GM18519 (cell line): ENCODE results near the gene CHRD.

ENCODE experiments used
- ATAC-seq: cut with Tn5 transposase; IDR thresholded peaks from one replicate; pipeline ENCODE4 v1.9.1; 2021; ENCODE audit warnings: mild to moderate bottlenecking, moderate library complexity; ENCODE audit not compliant: unreplicated experiment, low FRiP score

CHRD gene

DNA sequence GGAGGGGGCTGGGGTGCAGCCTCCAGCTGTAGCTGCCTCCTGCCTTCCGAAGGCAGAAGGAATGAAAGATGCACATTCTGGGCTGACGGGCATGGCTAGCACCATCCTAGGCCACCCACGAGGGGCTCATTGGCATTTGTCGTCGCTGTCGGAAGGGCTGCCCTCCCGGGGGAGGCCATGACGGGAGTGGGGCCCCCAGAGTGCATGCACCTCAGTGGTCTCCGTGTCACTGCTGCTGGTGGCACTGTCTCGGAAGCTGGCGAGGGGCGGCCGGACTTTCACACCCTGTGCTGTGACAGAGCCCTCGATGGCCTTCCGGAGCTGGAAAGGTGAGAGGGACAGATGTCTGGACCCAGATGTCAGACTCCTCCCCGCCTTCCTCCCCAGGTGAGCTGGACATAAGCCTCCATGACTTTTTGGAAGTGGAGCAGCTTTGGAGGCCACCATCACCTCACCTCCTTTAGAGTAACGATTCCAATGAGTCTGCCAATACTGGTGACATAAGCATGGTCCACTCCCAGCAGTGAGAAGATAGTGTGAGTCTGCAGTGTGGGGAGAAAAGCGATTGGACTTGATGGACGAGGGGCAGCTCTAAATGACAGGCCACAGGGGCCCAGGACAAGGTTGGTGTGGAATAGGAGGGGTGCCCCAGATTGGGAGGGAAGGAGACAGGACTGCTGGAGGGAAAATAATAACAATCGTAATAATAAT, 33.2 kb upstream of the CHRD start:
- ATAC-seq = no peak

DNA sequence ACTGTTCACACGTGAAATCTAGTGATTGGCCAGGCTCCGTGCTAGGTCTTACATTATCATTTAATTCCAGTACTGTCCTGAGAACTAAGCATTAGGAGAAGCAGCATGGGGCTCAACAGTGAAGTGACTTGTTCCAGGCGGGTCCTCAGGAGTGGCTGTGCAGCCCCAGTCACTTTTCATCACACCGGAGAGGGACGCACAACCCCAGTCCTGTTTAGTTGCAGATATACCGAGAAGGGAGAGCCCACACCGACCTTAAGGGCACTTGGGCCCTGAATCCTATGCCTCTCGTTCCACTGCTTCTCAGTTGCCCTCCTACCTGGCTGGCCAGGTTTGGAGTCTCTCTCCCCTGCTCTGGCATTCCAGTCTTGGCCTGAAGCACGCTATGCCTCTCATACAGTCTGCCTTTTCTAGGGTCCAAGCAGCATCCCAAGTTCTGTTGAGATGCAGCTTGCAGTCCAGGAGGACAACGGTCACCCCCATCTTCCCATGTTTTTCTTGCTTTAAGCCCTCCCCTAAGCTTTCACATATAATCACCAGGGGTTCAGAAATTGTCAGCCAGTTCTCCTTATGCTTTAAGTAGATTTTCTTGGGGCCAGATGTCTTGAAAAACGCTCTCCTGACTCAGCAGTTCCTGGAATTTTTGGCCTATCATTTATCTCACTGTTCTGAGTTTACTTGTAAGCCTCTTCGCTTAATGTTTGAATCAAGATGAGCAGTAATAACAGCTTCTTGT, 32.4 kb upstream of the CHRD start:
- ATAC-seq = no peak

DNA sequence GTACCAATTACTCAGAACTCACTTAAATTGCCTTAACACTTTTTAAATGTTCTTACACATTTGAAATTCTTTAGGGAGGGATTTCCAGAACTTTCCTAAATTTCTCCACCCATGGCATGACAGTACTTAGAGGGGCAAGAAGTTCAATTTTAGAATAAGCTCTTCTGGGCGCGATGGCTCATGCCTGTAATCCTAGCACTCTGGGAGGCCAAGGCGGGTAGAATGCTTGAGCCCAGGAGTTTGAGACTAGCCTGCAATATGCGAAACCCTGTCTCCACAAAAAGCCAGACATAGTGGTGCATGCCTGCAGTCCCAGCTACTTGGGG, 31.8 kb upstream of the CHRD start:
- ATAC-seq = no peak

DNA sequence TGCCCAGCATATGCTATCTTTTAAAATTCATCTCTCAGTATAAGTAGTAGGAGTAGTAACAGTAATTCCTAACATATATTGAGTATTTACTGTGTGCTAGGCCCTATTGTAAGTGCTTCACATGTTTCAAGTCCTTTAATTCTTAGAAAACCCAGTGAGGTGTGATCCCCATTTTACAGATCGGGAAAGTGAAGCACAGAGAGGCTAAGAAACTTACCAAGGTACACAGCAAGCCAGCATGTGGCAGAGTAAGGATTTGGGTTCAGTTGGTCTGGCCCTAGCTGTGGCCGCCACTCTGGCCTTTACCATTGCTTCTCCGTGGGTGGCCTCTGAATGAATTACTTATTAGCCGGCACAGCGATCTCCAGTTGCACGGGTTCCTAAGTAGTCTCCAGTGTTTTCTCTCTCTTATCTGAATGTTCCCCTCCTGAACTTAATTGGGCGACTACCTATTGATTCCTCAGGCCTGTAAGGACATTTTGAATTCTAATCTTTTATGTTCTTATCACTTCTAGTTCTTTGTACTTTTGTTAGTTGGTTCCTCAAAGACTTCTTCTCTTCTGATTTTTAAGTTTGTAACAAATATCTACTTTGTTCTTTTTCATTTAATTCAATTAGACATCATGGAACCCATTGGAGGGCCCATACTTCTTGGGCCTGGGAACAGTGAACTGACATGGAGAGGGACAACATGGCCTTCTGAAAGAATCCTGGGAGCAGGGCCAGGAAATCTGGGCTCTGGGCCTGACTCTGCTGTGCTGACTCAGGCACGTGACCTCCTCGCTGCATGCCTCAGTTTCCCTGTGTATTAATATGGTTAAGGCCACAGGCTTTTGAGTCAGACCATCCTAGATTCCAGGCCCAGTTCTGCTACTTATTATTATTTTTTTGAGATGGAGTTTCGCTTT, 30.0 kb upstream of the CHRD start:
- ATAC-seq = no peak

DNA sequence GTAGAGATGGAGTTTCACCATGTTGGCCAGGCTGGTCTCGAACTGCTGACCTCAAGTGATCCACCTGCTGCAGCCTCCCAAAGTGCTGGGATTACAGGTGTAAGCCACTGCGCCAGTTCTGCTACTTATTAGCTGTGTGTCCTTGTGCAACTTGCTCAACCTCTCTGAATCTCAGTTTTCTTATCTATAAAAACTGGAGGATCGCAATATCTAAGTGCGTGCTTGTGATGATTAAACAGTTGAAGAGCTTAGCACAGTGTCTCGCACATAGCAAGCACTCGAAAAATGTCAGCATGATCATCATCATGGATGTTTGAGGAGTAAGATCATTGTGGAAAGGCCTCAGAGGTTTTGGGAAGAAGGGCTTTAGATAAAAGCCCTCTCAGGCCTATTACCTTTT, 29.2 kb upstream of the CHRD start:
- no peak for ATAC-seq

DNA sequence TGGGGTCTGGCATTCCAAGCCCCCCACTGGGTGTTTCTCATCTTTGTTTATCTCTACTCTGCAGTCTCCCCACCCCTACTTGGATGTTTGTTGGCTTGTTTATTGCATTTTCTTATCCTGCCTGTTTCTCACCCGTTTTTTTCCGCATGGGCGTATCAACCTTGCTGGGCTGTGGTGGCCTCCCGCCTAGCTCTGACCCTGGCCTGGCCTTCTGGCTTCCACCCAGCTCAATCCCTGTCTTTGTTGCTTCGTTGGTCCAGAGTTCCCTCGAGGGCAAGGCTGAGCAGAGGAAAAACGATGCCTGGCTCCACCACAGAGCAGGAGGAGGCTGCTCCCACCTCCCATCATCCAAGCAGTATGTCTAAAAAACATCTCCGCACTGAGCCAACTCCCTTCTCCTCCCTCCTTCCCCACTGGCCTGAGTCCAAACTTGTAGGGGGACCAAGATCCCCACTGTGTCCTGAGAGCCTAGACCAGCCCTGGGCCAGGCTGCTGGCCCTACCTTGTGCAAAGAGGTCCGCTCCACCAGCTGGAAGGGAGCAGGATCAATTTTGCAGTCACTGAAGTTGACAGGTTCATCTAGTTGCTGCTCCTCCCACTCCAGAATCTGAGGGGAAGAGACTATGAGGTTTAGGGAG, 28.2 kb upstream of the CHRD start:
- ATAC-seq = no peak

DNA sequence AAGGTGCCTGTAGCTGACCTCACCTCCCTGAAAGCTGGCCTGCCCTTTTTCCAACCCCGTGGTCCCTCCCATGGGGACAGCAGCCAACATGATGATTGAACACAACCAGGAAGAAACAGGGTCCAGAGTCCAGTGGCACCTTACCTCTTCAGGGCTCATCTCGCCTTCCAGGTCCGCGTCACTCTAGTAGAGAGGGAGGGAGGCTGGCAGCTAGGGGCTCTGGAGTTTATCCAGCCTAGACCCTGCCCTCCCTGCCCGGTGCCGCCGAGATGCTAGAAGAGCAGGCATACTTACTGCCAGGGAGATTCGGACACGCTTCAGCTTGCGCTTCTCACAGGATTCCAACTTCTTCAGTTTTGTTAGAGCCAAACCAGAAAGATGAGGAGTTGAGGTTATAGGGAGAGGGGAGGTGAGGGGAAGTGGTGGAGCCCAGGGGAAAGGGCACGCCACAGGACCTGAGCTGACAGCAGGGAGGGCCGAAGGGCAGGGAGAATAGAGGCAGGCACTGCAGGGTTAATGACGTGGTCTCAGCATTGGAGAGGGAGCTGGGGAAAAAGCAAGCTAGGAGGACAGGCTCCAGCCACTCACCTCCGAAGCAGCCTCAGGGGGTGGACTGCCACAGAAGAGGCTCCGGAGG, 27.6 kb upstream of the CHRD start:
- ATAC-seq = no peak

DNA sequence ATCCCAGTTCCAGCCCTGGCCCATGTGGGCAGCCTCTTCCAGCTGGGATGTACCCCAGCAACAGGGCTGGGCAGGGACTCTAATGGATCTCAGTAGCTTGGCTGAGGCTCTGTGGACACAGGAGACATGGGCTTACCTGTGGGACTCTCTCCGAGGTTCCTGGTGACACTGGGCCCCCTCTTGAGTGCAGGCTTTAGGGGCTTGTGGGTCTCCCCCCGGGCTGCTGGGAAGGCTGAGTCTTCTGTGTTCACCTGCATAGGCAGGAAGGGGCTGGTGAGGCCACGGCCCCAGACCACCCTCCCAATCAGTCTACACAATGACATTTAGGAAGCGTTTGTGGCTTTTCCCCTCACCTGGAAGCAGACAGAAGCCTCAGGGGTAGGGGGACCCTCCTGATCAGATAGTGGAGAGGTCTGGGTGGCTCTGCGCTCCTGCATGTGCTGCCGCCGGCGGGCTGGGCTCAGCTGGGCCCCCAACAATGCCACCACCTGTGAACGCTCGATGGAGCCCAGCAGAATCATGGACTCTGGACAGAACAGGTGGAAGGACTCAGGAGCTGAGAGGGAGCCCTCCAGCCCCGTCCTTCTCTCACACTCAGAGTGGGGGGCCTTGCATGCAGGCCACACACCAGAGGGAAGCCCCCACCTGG, 26.8 kb upstream of the CHRD start:
- ATAC-seq = no peak

DNA sequence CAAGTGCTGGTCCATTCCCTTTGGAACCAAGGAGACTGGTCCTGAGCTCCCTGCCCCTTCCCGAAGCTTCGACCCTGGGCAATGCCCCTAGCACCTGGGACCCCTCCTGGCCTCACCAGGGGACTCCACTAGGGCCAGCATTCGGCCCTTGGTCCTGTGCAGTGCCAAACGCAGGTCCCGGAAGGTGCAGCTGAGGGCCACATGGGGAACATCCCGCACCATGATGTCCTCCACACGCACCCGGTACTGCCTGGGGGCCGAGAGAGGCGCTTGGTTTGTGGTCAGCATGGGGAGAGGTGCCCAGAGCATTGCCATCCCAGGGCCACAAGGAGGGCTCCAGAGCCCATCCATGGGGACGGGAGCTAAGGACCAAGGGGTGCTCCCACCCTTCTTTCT, 26.3 kb upstream of the CHRD start:
- ATAC-seq = no peak

DNA sequence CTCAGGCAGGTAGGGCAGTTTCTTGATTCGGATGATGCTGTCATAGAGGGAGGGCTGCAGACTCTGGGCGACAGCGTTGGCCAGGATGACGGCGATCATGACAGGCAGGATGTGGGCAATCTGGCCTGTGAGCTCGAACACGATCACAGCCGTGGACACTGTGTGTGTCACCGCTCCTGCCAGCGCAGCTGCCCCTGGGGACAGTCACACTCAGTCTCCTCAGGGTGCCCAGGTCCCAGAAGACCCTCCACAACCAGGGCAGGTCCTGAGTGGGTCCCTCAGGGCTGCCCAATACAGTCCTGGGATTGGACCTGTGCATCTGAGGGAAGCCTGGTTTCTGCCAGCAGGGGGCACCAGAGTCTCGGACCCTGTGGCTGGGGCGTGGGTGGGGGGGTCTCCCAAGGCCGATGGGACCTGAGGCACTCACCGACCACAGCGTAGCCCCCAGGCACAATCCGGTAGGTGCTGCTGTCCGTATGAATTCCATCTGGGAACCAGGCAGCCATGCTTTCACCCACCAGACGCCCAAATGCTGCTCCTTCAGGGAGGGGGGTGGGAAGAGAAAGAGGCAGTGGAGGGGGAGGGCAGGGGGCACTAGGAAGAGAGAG, 25.6 kb upstream of the CHRD start:
- no peak for ATAC-seq

DNA sequence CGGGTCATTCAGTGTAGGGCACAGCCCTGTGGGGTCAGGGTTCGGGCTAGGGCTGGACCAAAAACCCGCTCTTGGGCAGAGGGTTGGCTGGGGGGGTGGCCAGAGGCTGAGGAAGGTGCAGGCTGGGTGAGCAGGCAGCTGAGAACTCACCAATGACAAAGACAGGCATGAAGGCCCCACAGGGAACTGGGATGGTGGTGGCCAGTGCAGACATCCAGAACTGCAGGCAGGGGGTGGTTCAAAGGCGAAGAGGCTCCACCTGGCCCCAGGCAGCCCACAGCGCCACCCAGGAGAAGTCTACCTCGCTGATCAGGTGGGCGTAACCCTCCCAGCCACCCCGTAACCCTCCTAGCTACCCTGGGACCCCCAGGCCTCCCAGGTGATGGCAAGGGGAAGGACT, 25.1 kb upstream of the CHRD start:
- no peak for ATAC-seq

DNA sequence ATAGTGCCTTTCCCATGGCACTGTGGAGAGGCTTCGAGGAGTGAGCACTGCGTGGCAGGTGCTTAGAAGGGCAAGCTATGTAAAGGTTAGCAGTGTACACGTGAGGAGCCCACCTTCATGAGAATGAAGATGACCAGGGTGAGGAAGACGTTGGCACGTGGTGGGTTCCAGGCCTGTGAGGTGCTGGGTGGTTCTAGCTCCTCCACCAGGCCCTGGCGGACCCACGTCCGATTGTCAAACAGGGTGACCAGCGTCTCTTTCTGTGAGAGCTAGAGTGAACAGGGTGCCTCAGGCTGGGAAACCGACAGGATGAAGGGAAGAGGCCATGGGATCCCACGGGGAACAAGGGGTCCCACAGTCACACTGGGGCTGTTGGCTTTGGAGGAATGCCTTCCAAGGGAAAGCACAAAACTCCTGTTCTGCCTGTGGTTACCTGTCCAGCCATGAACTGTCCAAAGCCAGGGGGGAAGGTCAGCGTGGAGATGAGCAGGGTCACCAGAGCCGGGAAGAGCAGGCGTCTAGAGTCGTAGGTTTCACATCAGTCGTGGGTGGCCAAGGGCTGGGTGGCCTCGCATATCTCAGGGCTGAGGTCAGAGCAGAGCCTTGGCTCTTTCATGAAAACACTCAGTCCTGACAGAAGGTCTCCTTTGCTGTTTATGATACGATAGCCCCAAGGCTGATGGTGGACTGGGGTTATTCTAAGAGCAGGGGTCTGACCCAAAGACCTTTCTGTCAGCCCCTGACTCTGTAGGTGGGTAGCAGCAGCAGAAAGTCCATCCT, 24.4 kb upstream of the CHRD start:
- no peak for ATAC-seq

DNA sequence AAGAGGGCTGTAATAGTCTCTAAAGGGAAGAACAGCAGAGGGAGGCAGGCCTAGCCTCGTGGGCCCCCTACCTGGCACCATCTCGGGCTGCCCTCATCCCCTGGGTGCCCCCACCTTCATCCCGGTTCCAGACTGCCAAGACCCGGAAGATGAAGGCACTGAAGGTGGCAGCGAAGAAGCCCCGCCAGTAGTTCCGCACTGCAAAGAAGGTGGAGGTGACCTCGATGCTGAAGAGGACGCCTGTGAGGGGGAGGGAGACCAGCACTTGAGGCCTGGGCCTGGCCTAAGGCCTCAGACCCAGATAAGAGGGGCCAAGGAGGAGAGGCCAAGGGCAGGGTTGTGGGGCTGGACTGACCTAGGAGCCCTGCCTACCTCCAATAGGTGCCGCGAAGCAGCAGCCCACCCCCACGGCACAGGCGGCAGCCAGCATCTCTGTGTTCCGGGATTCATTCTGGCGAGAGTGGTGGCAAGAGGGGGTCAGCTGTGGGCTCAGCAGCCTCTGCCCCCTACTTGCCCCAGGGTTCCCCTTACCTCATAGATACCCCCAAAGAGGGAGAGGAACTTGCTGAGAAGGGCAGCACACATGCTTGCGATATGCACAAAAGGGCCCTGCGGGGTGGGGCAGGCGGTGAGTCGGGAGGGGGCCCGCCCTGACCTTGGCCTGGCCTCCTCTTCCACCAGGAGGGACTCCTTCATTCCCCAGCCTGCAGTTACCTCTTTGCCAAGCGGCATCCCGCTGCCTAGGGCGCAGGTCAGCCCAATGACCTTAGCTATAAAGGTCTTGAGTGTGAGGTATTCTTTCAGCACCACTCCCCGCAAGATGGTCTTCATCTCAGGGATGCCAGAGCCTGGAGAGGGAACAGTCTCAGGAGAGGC, 22.4 kb upstream of the CHRD start:
- ATAC-seq = no peak

DNA sequence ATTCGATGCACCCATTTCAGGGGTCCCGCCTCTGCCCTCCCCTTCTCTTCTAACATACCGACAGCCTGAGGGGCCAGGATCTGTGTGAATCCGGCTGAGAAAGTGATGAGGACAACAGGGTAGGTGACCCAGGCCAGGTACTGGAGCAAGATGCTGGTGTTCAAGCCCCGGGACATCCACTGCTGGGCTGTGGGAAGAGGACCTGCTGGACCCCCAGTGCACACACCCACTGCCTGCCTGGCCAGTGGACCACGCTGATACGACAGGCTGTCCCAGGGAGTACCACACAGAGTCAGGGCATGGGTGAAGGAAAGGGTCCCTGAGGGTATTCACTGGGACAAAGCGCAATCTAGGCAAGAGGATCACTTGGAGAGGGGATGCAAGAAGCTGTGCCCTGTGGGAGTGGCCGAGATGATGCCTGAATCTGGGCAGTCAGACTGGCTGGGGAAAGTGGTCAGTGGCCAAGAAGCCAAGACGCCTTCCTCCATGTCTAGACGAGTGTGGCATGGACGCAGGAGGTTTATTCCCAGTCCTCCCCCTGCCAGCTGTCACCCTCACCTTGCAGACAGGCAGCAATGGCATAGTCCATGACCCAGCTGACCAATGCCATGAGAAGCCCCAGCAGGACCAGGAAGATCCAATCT, 21.6 kb upstream of the CHRD start:
- no peak for ATAC-seq

DNA sequence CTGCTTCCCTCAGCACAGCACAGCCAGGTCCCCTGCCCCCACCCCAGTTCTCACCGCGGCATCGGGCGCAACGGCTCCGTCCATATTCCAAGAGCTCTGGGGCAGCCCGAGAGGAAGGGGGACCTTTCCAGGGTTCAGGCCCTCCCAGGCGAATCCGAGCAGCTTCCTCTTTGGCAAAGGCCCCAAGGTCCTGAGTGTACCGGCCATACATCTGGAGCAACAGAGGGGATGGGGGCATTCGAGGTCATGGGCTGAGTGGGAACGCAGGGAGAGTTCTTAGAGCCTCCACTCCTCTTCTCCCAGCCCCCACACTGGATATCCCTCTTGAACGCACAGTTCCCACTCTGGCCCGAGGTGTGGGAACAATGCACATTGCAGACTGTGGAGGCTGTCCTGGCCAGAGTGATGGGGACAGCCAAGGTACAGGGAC, 20.9 kb upstream of the CHRD start:
- ATAC-seq = no peak

DNA sequence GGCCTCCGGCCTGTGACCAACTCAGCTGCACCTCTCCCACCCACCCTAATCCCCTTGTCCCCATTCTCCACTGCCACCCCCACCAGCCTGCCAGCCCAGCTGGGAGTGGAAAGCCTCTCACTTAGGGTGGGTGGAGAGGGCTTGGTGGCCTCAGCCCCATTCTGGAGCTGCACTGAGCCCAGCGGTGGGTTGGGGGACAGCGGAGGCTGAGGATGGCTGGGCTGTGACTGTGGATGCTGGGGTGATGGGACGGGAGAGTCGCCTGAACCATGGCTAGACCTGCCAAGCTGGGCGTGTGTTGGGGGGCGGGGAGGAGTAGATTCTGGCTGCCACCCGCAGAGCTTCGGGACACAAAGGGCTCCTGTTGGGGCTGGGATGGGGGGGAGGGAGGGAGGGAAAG, 20.2 kb upstream of the CHRD start:
- ATAC-seq = no peak
